HG03103 (cell line): ENCODE results near the gene RHCE.
"Not testable (repeated sequence)": the region's sequence is repeated elsewhere in the genome, so short reads cannot be mapped to it uniquely, and the experiment has no call there.

Experiments used
- ATAC-seq: cut with Tn5 transposase; IDR thresholded peaks from one replicate; pipeline ENCODE4 v1.9.1; 2021; ENCODE audit warnings: low read depth; ENCODE audit not compliant: unreplicated experiment

Gene RHCE

GRCh38 chr1:25433389-25434186, 13.0 kb upstream of the RHCE start:
- no peak for ATAC-seq

- ATAC-seq = no peak
These were observed 12.2 kb upstream of the RHCE start for GRCh38 chr1:25432749-25433388.

- no peak for ATAC-seq
These were observed 11.5 kb upstream of the RHCE start for GRCh38 chr1:25431955-25432719.

- ATAC-seq = peak; percentile 13
These were observed 10.6 kb upstream of the RHCE start for GRCh38 chr1:25430967-25431881.

- peak; percentile 86 for ATAC-seq
These were observed 9.7 kb upstream of the RHCE start, which contains the start of gene MACO1 for GRCh38 chr1:25430073-25430966. TSS of gene MACO1 (plus strand) at chr1:25430897. CDS start at chr1:25431099, 202 bp downstream.

- no peak for ATAC-seq
These were observed 8.0 kb upstream of the RHCE start for GRCh38 chr1:25428475-25429166.

GRCh38 chr1:25427696-25428095, 7.1 kb upstream of the RHCE start:
- no peak for ATAC-seq

GRCh38 chr1:25425098-25426085, 4.8 kb upstream of the RHCE start:
- ATAC-seq = no peak

- not testable (repeated sequence) for ATAC-seq
These were observed 2.6 kb upstream of the RHCE start for GRCh38 chr1:25423206-25423605.

GRCh38 chr1:25419339-25419738, 1.3 kb downstream of the RHCE start:
- ATAC-seq = not testable (repeated sequence)

- ATAC-seq = not testable (repeated sequence)
These were observed 3.3 kb downstream of the RHCE start for GRCh38 chr1:25417280-25417679.

GRCh38 chr1:25414578-25414977, 6.0 kb downstream of the RHCE start:
- not testable (repeated sequence) for ATAC-seq

- not testable (repeated sequence) for ATAC-seq
These were observed 6.5 kb downstream of the RHCE start for GRCh38 chr1:25414157-25414556.

- ATAC-seq = not testable (repeated sequence)
These were observed 7.6 kb downstream of the RHCE start for GRCh38 chr1:25412872-25413623.

GRCh38 chr1:25409641-25410427, 10.8 kb downstream of the RHCE start:
- ATAC-seq = not testable (repeated sequence)
